HCT116 (cell line): Measurements from ENCODE around the gene MYLIP. TPM values are rescaled to one million over a fixed set of nuclear protein-coding genes. Genes with fewer than 3 reads are reported as not detected.

Experiments used
- ATAC-seq: fragments of 200-7000 bp; cut with Tn5 transposase; 2 replicates; pipeline ENCODE4 v1.9.1; 2020; ENCODE audit warnings: mild to moderate bottlenecking, moderate library complexity
- BruUV-seq: library from RNA; stranded (reverse); fragments of 400-500 nt; replicated peaks from 2 replicates; lab custom pipeline; 2021; lab: Mats Ljungman, UMichigan
- CTCF ChIA-PET: fragments of 300-600 bp; sonication (Branson Sonifier 250); formaldehyde crosslinking; loops from one replicate; lab custom pipeline; 2021; ENCODE audit warnings: antibody characterized with exemption; lab: Charles Lee
- POLR2A ChIA-PET: fragments of 300-600, 350-600 bp; sonication (Branson Sonifier 250); formaldehyde crosslinking; loops from one replicate; lab custom pipeline; 2021; ENCODE audit warnings: antibody characterized with exemption; lab: Charles Lee
- RAD21 ChIA-PET, 2 experiments: fragments of 300-600 bp; sonication (Branson Sonifier 250); formaldehyde crosslinking; loops; one replicate each; lab custom pipeline; 2023; ENCODE audit warnings: low total read pairs in 2 of 2; ENCODE audit not compliant: uncharacterized antibody in 2 of 2, unreplicated experiment in 2 of 2, low non-redundant PET in 1 of 2; lab: Charles Lee
- DNase-seq: peaks from one replicate; pipeline ENCODE4 v3.0.0-alpha.2; 2010; ENCODE audit warnings: low read depth, low spot score
- H2AFZ ChIP-seq: fragments of 200-600 bp; shearing (Covaris generic), sonication (generic); 2 replicates; pipeline ENCODE4 v1.6.1; 2017; ENCODE audit warnings: low read depth, mixed run types, mixed read lengths, antibody characterized with exemption, low read length; ENCODE audit not compliant: poor library complexity, severe bottlenecking
- H3K27ac ChIP-seq: 2 replicates; pipeline ENCODE4 v1.5.1; 2012; ENCODE audit warnings: low read depth, low read length
- H3K27me3 ChIP-seq: fragments of 200-600 bp; sonication (generic); 2 replicates; pipeline ENCODE4 v1.6.1; 2016; ENCODE audit warnings: mixed run types, low read length, mixed read lengths; ENCODE audit not compliant: insufficient read depth
- H3K36me3 ChIP-seq, 2 experiments: fragments of 200-500 bp in 1 of 2; fragments of 200-600 bp in 1 of 2; sonication (Bioruptor generic) in 1 of 2; sonication (generic) in 1 of 2; 2 replicates each; pipeline versions ENCODE4 v1.5.1 to v1.6.1; 2014 to 2016; ENCODE audit warnings: low read length in 2 of 2, inconsistent platforms in 1 of 2, mixed read lengths in 1 of 2, mixed run types in 1 of 2; ENCODE audit not compliant: insufficient read depth in 2 of 2, control insufficient read depth in 1 of 2
- H3K4me1 ChIP-seq, 2 experiments: fragments of 200-600 bp in 1 of 2; sonication (generic) in 1 of 2; 2 replicates each; pipeline versions ENCODE4 v1.5.1 to v1.6.1; 2012 to 2017; ENCODE audit warnings: low read length in 2 of 2, inconsistent platforms in 1 of 2, mild to moderate bottlenecking in 1 of 2, mixed read lengths in 1 of 2, mixed run types in 1 of 2, moderate library complexity in 1 of 2; ENCODE audit not compliant: insufficient read depth in 2 of 2, control insufficient read depth in 1 of 2
- H3K4me2 ChIP-seq: fragments of 200-600 bp; sonication (generic); 2 replicates; pipeline ENCODE4 v1.6.1; 2017; ENCODE audit warnings: mixed run types, low read length, mixed read lengths
- H3K4me3 ChIP-seq, 2 experiments: fragments of 200-600 bp in 1 of 2; sonication (generic) in 1 of 2; replicated peaks in 1 of 2; 2 replicates each; pipeline ENCODE4 v1.5.1; 2011 to 2016; ENCODE audit warnings: low read length in 2 of 2, control low read depth in 1 of 2, low read depth in 1 of 2, mild to moderate bottlenecking in 1 of 2, mixed read lengths in 1 of 2, mixed run types in 1 of 2
- H3K79me2 ChIP-seq: fragments of 200-600 bp; sonication (generic); 2 replicates; pipeline ENCODE4 v1.6.1; 2017; ENCODE audit warnings: mild to moderate bottlenecking, mixed run types, low read length, moderate library complexity, mixed read lengths; ENCODE audit not compliant: insufficient read depth
- H3K9ac ChIP-seq: fragments of 200-600 bp; sonication (generic); 2 replicates; pipeline ENCODE4 v1.6.1; 2016; ENCODE audit warnings: low read length, mixed read lengths
- H3K9me2 ChIP-seq: fragments of 200-600 bp; sonication (generic), shearing (Covaris generic); 2 replicates; pipeline ENCODE4 v1.6.1; 2017; ENCODE audit warnings: mixed run types, mild to moderate bottlenecking, moderate library complexity; ENCODE audit not compliant: insufficient read depth
- H3K9me3 ChIP-seq, 2 experiments: fragments of 200-500 bp in 1 of 2; fragments of 200-600 bp in 1 of 2; sonication (Bioruptor generic) in 1 of 2; sonication (generic) in 1 of 2; 2 replicates each; pipeline ENCODE4 v1.6.1; 2014 to 2017; ENCODE audit warnings: low read length in 2 of 2, mixed read lengths in 2 of 2, inconsistent platforms in 1 of 2, low read depth in 1 of 2, mild to moderate bottlenecking in 1 of 2, mixed run types in 1 of 2, moderate library complexity in 1 of 2; ENCODE audit not compliant: control insufficient read depth in 1 of 2, insufficient read depth in 1 of 2
- H4K20me1 ChIP-seq: fragments of 200-600 bp; sonication (generic), shearing (Covaris generic); 2 replicates; pipeline ENCODE4 v1.6.1; 2017; ENCODE audit warnings: mixed run types, mild to moderate bottlenecking, moderate library complexity; ENCODE audit not compliant: insufficient read depth
- CBX3 ChIP-seq: IDR thresholded peaks from 2 replicates; pipeline ENCODE4 v1.6.1; 2012; ENCODE audit warnings: low read depth
- CEBPB ChIP-seq: IDR thresholded peaks from 2 replicates; pipeline ENCODE4 v1.6.1; 2012; ENCODE audit warnings: low read depth
- ELF1 ChIP-seq: IDR thresholded peaks from 2 replicates; pipeline ENCODE4 v1.6.1; 2012; ENCODE audit warnings: low read depth, borderline replicate concordance
- JUND ChIP-seq: IDR thresholded peaks from 2 replicates; pipeline ENCODE4 v1.6.1; 2012
- POLR2A ChIP-seq: IDR thresholded peaks from 2 replicates; pipeline ENCODE4 v1.7.0; 2011; ENCODE audit warnings: borderline replicate concordance; ENCODE audit not compliant: insufficient read depth, insufficient read length; ENCODE audit errors: extremely low read depth
- POLR2AphosphoS5 ChIP-seq: IDR thresholded peaks from 2 replicates; pipeline ENCODE4 v1.6.1; 2011; ENCODE audit warnings: mild to moderate bottlenecking, low read depth, low read length, moderate library complexity
- RAD21 ChIP-seq: IDR thresholded peaks from 2 replicates; pipeline ENCODE4 v1.6.1; 2012; ENCODE audit warnings: low read depth, mild to moderate bottlenecking
- SIN3A ChIP-seq: IDR thresholded peaks from 2 replicates; pipeline ENCODE4 v1.6.1; 2012; ENCODE audit warnings: low read depth
- SP1 ChIP-seq: IDR thresholded peaks from 2 replicates; pipeline ENCODE4 v1.6.1; 2012; ENCODE audit warnings: low read depth
- SRF ChIP-seq: IDR thresholded peaks from 2 replicates; pipeline ENCODE4 v1.6.1; 2012; ENCODE audit warnings: low read depth
- TCF7L2 ChIP-seq: IDR thresholded peaks from 2 replicates; pipeline ENCODE4 v1.7.0; 2011; ENCODE audit warnings: borderline replicate concordance, inconsistent platforms; ENCODE audit not compliant: insufficient read depth, insufficient read length; ENCODE audit errors: extremely low read depth
- ZFX ChIP-seq: fragments of 450-650 bp; IDR thresholded peaks from 2 replicates; pipeline ENCODE4 v1.6.1; 2017
- ZNF274 ChIP-seq: fragments of 200-500 bp; sonication (Bioruptor generic); IDR thresholded peaks from 2 replicates; pipeline ENCODE4 v1.6.1; 2014; ENCODE audit warnings: mild to moderate bottlenecking, low read depth, low read length, inconsistent platforms
- intact Hi-C: fragments of 100-400 bp; cut with micrococcal nuclease; formaldehyde crosslinking; loops from 2 replicates; pipeline ENCODE4 v1.10.0; 2022
- total RNA-seq: library from RNA; stranded (reverse); gene quantifications from one replicate; pipeline ENCODE4 v1.2.1, GENCODE V29; 2021; ENCODE audit not compliant: unreplicated experiment
- TF ChIP-seq, protein P1 (sequence below): IDR thresholded peaks from 2 replicates; pipeline ENCODE4 v1.6.1; 2012
- TF ChIP-seq, protein P2 (sequence below): IDR thresholded peaks from 2 replicates; pipeline ENCODE4 v1.6.1; 2011; ENCODE audit warnings: mild to moderate bottlenecking, low read length, moderate library complexity; ENCODE audit not compliant: insufficient replicate concordance; ENCODE audit errors: extremely low read depth
- TF ChIP-seq, protein P3 (sequence below): IDR thresholded peaks from 2 replicates; pipeline ENCODE4 v1.6.1; 2012; ENCODE audit warnings: low read depth
- TF ChIP-seq, protein P4 (sequence below): IDR thresholded peaks from 2 replicates; pipeline ENCODE4 v1.6.1; 2012

MYLIP gene
- total RNA-seq, 1 experiment from 2014 or later = 10.6 TPM

DNA sequence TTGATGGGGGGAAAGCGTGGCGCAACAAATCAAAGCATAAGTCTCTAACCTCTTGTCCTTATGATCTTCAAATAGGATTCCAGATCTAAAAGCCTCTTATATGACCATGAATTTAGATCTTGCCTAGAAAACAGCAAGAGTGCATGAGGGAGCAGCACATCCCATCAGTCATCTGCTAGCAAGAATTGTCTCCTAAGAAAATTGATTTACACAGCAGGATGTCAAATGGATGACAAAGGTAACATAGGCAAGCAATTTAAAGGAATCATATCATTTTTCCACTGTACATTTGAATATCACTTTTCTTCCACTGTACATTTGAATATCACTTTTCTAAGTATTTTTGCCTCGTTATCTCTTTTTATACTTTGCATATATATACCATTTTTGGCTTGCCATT is 7.5 kb upstream of the MYLIP start:
- H3K9ac ChIP-seq = no peak overlapping the region
- ATAC-seq (no peak), DNase-seq (no peak)
- ChIA-PET CTCF (no interaction called here), RAD21 (no interaction called here), POLR2A (no interaction called here)
- TF ChIP-seq, protein P1, sequence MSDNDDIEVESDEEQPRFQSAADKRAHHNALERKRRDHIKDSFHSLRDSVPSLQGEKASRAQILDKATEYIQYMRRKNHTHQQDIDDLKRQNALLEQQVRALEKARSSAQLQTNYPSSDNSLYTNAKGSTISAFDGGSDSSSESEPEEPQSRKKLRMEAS = no peak
- TF ChIP-seq RAD21 = no peak
- TF ChIP-seq CBX3 = no peak
- TF ChIP-seq, protein P2, sequence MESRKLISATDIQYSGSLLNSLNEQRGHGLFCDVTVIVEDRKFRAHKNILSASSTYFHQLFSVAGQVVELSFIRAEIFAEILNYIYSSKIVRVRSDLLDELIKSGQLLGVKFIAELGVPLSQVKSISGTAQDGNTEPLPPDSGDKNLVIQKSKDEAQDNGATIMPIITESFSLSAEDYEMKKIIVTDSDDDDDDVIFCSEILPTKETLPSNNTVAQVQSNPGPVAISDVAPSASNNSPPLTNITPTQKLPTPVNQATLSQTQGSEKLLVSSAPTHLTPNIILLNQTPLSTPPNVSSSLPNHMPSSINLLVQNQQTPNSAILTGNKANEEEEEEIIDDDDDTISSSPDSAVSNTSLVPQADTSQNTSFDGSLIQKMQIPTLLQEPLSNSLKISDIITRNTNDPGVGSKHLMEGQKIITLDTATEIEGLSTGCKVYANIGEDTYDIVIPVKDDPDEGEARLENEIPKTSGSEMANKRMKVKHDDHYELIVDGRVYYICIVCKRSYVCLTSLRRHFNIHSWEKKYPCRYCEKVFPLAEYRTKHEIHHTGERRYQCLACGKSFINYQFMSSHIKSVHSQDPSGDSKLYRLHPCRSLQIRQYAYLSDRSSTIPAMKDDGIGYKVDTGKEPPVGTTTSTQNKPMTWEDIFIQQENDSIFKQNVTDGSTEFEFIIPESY = no peak
- TF ChIP-seq TCF7L2 = no peak
- no peak for TF ChIP-seq POLR2A
- no peak for TF ChIP-seq CEBPB
- TF ChIP-seq POLR2AphosphoS5 = no peak
- no peak for TF ChIP-seq ELF1
- TF ChIP-seq, protein P3, sequence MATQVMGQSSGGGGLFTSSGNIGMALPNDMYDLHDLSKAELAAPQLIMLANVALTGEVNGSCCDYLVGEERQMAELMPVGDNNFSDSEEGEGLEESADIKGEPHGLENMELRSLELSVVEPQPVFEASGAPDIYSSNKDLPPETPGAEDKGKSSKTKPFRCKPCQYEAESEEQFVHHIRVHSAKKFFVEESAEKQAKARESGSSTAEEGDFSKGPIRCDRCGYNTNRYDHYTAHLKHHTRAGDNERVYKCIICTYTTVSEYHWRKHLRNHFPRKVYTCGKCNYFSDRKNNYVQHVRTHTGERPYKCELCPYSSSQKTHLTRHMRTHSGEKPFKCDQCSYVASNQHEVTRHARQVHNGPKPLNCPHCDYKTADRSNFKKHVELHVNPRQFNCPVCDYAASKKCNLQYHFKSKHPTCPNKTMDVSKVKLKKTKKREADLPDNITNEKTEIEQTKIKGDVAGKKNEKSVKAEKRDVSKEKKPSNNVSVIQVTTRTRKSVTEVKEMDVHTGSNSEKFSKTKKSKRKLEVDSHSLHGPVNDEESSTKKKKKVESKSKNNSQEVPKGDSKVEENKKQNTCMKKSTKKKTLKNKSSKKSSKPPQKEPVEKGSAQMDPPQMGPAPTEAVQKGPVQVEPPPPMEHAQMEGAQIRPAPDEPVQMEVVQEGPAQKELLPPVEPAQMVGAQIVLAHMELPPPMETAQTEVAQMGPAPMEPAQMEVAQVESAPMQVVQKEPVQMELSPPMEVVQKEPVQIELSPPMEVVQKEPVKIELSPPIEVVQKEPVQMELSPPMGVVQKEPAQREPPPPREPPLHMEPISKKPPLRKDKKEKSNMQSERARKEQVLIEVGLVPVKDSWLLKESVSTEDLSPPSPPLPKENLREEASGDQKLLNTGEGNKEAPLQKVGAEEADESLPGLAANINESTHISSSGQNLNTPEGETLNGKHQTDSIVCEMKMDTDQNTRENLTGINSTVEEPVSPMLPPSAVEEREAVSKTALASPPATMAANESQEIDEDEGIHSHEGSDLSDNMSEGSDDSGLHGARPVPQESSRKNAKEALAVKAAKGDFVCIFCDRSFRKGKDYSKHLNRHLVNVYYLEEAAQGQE = no peak
- TF ChIP-seq SIN3A = no peak
- no peak for TF ChIP-seq JUND
- TF ChIP-seq ZFX = no peak
- TF ChIP-seq ZNF274 = no peak
- no peak for TF ChIP-seq SP1
- TF ChIP-seq SRF = no peak
- TF ChIP-seq, protein P4, sequence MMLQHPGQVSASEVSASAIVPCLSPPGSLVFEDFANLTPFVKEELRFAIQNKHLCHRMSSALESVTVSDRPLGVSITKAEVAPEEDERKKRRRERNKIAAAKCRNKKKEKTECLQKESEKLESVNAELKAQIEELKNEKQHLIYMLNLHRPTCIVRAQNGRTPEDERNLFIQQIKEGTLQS = no peak
- H3K4me1 ChIP-seq = no peaks in the 10 kb centered on the region
- intact Hi-C loops = no loop called here
- no peak overlapping the region for H2AFZ ChIP-seq
- no peaks in the 10 kb centered on the region for H3K79me2 ChIP-seq
- H4K20me1 ChIP-seq = no peaks in the 10 kb centered on the region
- H3K36me3 ChIP-seq = no peaks in the 10 kb centered on the region
- no TSS peak for BruUV-seq
- no peak overlapping the region for H3K27ac ChIP-seq
- H3K4me2 ChIP-seq = no peak overlapping the region
- H3K4me3 ChIP-seq = no peak overlapping the region
- no peaks in the 10 kb centered on the region for H3K9me3 ChIP-seq
- no peaks in the 10 kb centered on the region for H3K9me2 ChIP-seq
- peaks cover 8% of the 10 kb centered on the region; the same call in 1 of the 2 replicates for H3K27me3 ChIP-seq
